ENCODE results near the gene HIP1. TPM values are rescaled to one million over a fixed set of nuclear protein-coding genes. Genes with fewer than 3 reads are reported as not detected.
A peak's percentile ranks its signal among the peaks of the same experiment; 100 is the strongest.
"Not testable (repeated sequence)": the region's sequence is repeated elsewhere in the genome, so short reads cannot be mapped to it uniquely, and the experiment has no call there.

Gene HIP1
- total RNA-seq = 10 to 100 TPM in 1 of 4 donors, 1 to 10 TPM in 3; 7.2 to 11.9 (median 8.6) TPM
- polyA plus RNA-seq = 1 to 10 TPM; 1.2 to 4.6 (median 1.4) TPM

- Histone ChIP-seq H3K27me3 (no peaks in the 10 kb centered on the region), H3K4me3 (peak within 1 kb of the TSS; percentile 78 to 99 (median 92)), H3K9me3 (no peaks in the 10 kb centered on the region), H3K4me1 (peaks cover 0 to 22% (median 16%) of the 10 kb centered on the region in 4 donors), H3K36me3 (no peaks in the 10 kb centered on the region), H3K27ac (peak within 1 kb of the TSS; percentile 90 to 94 (median 92))
- no peak for DNase-seq
- intact Hi-C loops (cut with DNase I) = loop anchor here (10.0 kb wide), 1 partner anchor 226 kb away; no protein-coding TSS in a partner anchor
- 0 to 1% methylated on average over 30 of the region's 30 CpGs for WGBS, 2 donors
- TF ChIP-seq CTCF (IDR thresholded peaks at IDR 0.05) (no peak), POLR2AphosphoS5 (IDR thresholded peaks at IDR 0.05) (peak in 3 of 4 donors; percentile 61 to 71 (median 67))
Measured at GRCh38 chr7:75738604-75738974, at the start of gene HIP1. TSS of gene HIP1 (minus strand) at chr7:75738941. CDS start at chr7:75738920, 21 bp downstream.

GRCh38 chr7:75788154-75788847 is 49.6 kb upstream of the HIP1 start:
- H3K36me3 ChIP-seq; DNase-seq; H3K27ac ChIP-seq; H3K4me3 ChIP-seq; intact Hi-C loops (cut with DNase I); H3K9me3 ChIP-seq; H3K27me3 ChIP-seq: not testable (repeated sequence)
- WGBS, 2 donors = 71% methylated on average over 14 of the region's 14 CpGs
- H3K4me1 ChIP-seq = peaks cover 0 to 13% (median 8%) of the 10 kb centered on the region in 4 donors

GRCh38 chr7:75783058-75783457 is 44.3 kb upstream of the HIP1 start:
- H3K36me3 ChIP-seq; H3K9me3 ChIP-seq; H3K4me3 ChIP-seq; H3K27ac ChIP-seq; DNase-seq; H3K4me1 ChIP-seq; H3K27me3 ChIP-seq; intact Hi-C loops (cut with DNase I): not testable (repeated sequence)
- WGBS, 2 donors = 86 to 94% methylated on average over 5 of the region's 5 CpGs

GRCh38 chr7:75780647-75781273 is 42.0 kb upstream of the HIP1 start:
- H3K27ac ChIP-seq; H3K36me3 ChIP-seq; H3K27me3 ChIP-seq; H3K4me3 ChIP-seq; intact Hi-C loops (cut with DNase I); H3K4me1 ChIP-seq; H3K9me3 ChIP-seq; DNase-seq: not testable (repeated sequence)
- whole genome bisulfite sequencing, 2 donors = 30 to 66% methylated on average over 14 of the region's 14 CpGs

GRCh38 chr7:75779516-75779915 is 40.8 kb upstream of the HIP1 start:
- DNase-seq; H3K4me1 ChIP-seq; H3K36me3 ChIP-seq; H3K9me3 ChIP-seq; H3K27me3 ChIP-seq; intact Hi-C loops (cut with DNase I); H3K27ac ChIP-seq; H3K4me3 ChIP-seq: not testable (repeated sequence)
- WGBS, 2 donors = 84 to 85% methylated on average over 11 of the region's 11 CpGs

- H3K4me1 ChIP-seq; DNase-seq; H3K4me3 ChIP-seq; H3K27me3 ChIP-seq; intact Hi-C loops (cut with DNase I); H3K36me3 ChIP-seq; H3K9me3 ChIP-seq; H3K27ac ChIP-seq: not testable (repeated sequence)
- 29 to 58% methylated on average over 11 of the region's 11 CpGs for WGBS, 2 donors
Measured at GRCh38 chr7:75779035-75779434, 40.3 kb upstream of the HIP1 start.

GRCh38 chr7:75776295-75776971 is 37.7 kb upstream of the HIP1 start:
- 51 to 55% methylated on average over 12 of the region's 12 CpGs for WGBS, 2 donors
- no peak overlapping the region for H3K27ac ChIP-seq

GRCh38 chr7:75773958-75774357 is 35.2 kb upstream of the HIP1 start:
- H3K27me3 ChIP-seq; H3K36me3 ChIP-seq; H3K4me1 ChIP-seq; H3K9me3 ChIP-seq; H3K27ac ChIP-seq; intact Hi-C loops (cut with DNase I); H3K4me3 ChIP-seq; DNase-seq: not testable (repeated sequence)
- WGBS, 2 donors = 91 to 95% methylated on average over 6 of the region's 6 CpGs

More at GRCh38 chr7:75776295-75776971, 37.7 kb upstream of the HIP1 start:
- intact Hi-C loops (cut with DNase I) = no loop called here
- H3K27me3 ChIP-seq = peaks cover 0 to 7% (median 0%) of the 10 kb centered on the region in 3 donors
- H3K9me3 ChIP-seq = no peaks in the 10 kb centered on the region
- H3K4me3 ChIP-seq = no peak overlapping the region
- TF ChIP-seq CTCF (IDR thresholded peaks at IDR 0.05) = no peak
- TF ChIP-seq EP300 (IDR thresholded peaks at IDR 0.05) = no peak
- TF ChIP-seq POLR2A (IDR thresholded peaks at IDR 0.05) = no peak
- no peak for TF ChIP-seq POLR2AphosphoS5 (IDR thresholded peaks at IDR 0.05)
- H3K4me1 ChIP-seq = no peaks in the 10 kb centered on the region
- H3K36me3 ChIP-seq = no peaks in the 10 kb centered on the region
- DNase-seq = no peak

Data from sigmoid colon (tissue), 7 donors.